ENCODE data around the gene HYKK. TPM values are rescaled to one million over a fixed set of nuclear protein-coding genes. Genes with fewer than 3 reads are reported as not detected.
A peak's percentile ranks its signal among the peaks of the same experiment; 100 is the strongest.

Gene HYKK
- total and polyA plus RNA-seq, 2 of the 13 experiments (the other 11 are each of a cell fraction or from before 2014, with no cell fraction given): 3.5 to 5.4 TPM

DNA sequence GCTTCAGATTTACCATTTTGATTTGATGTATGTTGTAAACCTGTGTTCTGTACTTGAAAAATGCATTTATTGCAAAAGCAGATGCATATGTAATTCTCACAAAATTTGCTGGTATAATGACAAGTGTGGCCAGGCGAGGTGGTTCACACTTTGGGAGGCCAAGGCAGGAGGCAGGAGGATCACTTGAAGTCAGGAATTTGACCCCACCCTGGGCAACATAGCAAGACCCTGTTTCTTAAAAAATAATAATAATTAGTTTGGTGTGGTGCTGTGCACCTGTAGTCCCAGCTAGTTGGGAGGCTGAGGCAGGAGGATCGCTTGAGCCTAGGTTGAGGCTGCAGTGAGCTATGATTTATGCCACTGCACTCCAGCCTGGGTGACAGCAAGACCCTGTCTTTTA lies 4.7 kb upstream of the HYKK start:
- H3K4me3 ChIP-seq (replicated peaks in 1 of 3; ENCODE audit: insufficient read depth in 1 of 3, low read depth in 2 of 3, low read length in 3 of 3): no peak overlapping the region
- no peaks in the 10 kb centered on the region for H3K79me2 ChIP-seq (ENCODE audit: insufficient read depth, low read length)
- intact Hi-C loops (cut with micrococcal nuclease; ENCODE audit: unreplicated experiment) (loop anchor here (10.0 kb wide), 1 partner anchor 62 kb away; the partner anchor contains the start of gene CHRNA5), in situ Hi-C loops (cut with HindIII; ENCODE audit: extremely low pct_ligation_motif_present, low pct_unique_long_range_greater_than_20kb) (no loop called here)
- POLR2A ChIA-PET: no interaction called here
- FAIRE-seq: no peak
- H2AFZ ChIP-seq (ENCODE audit: low read length): no peak overlapping the region
- ATAC-seq: no peak
- TF ChIP-seq ZNF709 (CRISPR knock-in tag; IDR thresholded peaks at IDR 0.05) (no peak), ZNF562 (CRISPR knock-in tag; IDR thresholded peaks at IDR 0.05; ENCODE audit: borderline replicate concordance) (no peak), RFX3 (CRISPR knock-in tag; IDR thresholded peaks at IDR 0.05) (no peak), PAF1 (CRISPR knock-in tag; IDR thresholded peaks at IDR 0.05) (no peak)
- TF ChIP-seq, protein P1, sequence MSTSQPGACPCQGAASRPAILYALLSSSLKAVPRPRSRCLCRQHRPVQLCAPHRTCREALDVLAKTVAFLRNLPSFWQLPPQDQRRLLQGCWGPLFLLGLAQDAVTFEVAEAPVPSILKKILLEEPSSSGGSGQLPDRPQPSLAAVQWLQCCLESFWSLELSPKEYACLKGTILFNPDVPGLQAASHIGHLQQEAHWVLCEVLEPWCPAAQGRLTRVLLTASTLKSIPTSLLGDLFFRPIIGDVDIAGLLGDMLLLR (CRISPR knock-in tag; IDR thresholded peaks at IDR 0.05): no peak
- H3K9ac ChIP-seq (ENCODE audit: insufficient read depth, low read depth, low read length): no peak overlapping the region
- H3K9me3 ChIP-seq (ENCODE audit: low read length): no peaks in the 10 kb centered on the region
- DNase-seq (ENCODE audit: low spot score): no peak
- H3K27me3 ChIP-seq (ENCODE audit: control insufficient read depth in 1 of 2, insufficient read depth in 2 of 2, low read length in 2 of 2): no peaks in the 10 kb centered on the region; a peak in 1 of 5 replicates
- no TSS peak for BruUV-seq (replicated peaks)
- H3K36me3 ChIP-seq (replicated peaks in 1 of 2; ENCODE audit: control insufficient read depth in 1 of 2, insufficient read depth in 2 of 2, low read length in 2 of 2): peaks cover 0 to 14% of the 10 kb centered on the region in 2 experiments; a peak in 2 of 5 replicates
- H3K27ac ChIP-seq (ENCODE audit: extremely low read length, insufficient read depth, low read length): no peak overlapping the region
- WGBS (ENCODE audit: low lambda C conversion rate): 97% methylated on average over 2 of the region's 2 CpGs
- CTCF ChIA-PET (ENCODE audit: low intra/inter-chr PET ratio, low total read pairs): no interaction called here
- H3K4me1 ChIP-seq (ENCODE audit: insufficient read depth, low read length): peaks cover 9% of the 10 kb centered on the region
- no peaks in the 10 kb centered on the region for H4K20me1 ChIP-seq (ENCODE audit: insufficient read depth, low read length)
- H3K4me2 ChIP-seq (ENCODE audit: low read depth, low read length): no peak overlapping the region

DNA sequence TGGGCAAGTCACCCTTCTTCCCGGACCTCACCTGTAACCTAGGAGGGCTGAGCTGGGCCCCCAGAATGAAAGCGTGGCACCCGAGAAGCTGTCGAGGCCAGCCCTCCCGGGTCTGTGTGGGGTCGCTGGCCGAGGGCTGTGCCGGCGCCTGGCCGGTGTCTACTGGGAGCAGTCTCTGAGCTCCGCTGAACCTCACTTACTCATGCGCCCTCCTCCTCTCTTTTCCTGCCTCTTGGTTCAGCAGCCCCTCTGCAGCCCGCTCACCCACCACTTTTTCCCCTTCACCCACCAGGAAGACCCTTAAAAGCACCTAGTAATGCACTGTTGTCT lies 419 bp downstream of the HYKK start:
- peak; percentile 62 for ATAC-seq
- no peaks in the 10 kb centered on the region for H3K9me3 ChIP-seq (ENCODE audit: low read length)
- peak overlapping the region; percentile 63 for H3K9ac ChIP-seq (ENCODE audit: insufficient read depth, low read depth, low read length)
- TSS peak; percentile 48 for BruUV-seq (replicated peaks)
- ChIA-PET CTCF (ENCODE audit: low intra/inter-chr PET ratio, low total read pairs) (no interaction called here), POLR2A (interaction anchor here (1.4 to 3.6 kb wide), 4 partner anchors 32 to 208 kb away, joined by 4 to 17 read pairs (median 8); partner anchors contain the start of genes CHRNA5, IREB2, PSMA4 and SKIC8)
- no peaks in the 10 kb centered on the region; a peak in 1 of 5 replicates for H3K27me3 ChIP-seq (ENCODE audit: control insufficient read depth in 1 of 2, insufficient read depth in 2 of 2, low read length in 2 of 2)
- peak overlapping the region; percentile 84 for H2AFZ ChIP-seq (ENCODE audit: low read length)
- peak overlapping the region; percentile 69 to 84 (median 83) for H3K4me3 ChIP-seq (replicated peaks in 1 of 3; ENCODE audit: insufficient read depth in 1 of 3, low read depth in 2 of 3, low read length in 3 of 3)
- intact Hi-C loops (cut with micrococcal nuclease; ENCODE audit: unreplicated experiment) (loop anchor here (5.0 to 10.0 kb wide), 2 partner anchors 35 to 57 kb away; partner anchors contain the start of genes CHRNA5 and PSMA4), in situ Hi-C loops (cut with HindIII; ENCODE audit: extremely low pct_ligation_motif_present, low pct_unique_long_range_greater_than_20kb) (no loop called here)
- no peaks in the 10 kb centered on the region for H3K79me2 ChIP-seq (ENCODE audit: insufficient read depth, low read length)
- H3K36me3 ChIP-seq (replicated peaks in 1 of 2; ENCODE audit: control insufficient read depth in 1 of 2, insufficient read depth in 2 of 2, low read length in 2 of 2): no peaks in the 10 kb centered on the region
- no peak for FAIRE-seq
- peak overlapping the region; percentile 55 for H3K27ac ChIP-seq (ENCODE audit: extremely low read length, insufficient read depth, low read length)
- peaks cover 29% of the 10 kb centered on the region for H3K4me1 ChIP-seq (ENCODE audit: insufficient read depth, low read length)
- H3K4me2 ChIP-seq (ENCODE audit: low read depth, low read length): peak overlapping the region; percentile 95
- DNase-seq (ENCODE audit: low spot score): no peak
- no peaks in the 10 kb centered on the region for H4K20me1 ChIP-seq (ENCODE audit: insufficient read depth, low read length)
- 3% methylated on average over 6 of the region's 13 CpGs for WGBS (ENCODE audit: low lambda C conversion rate)
- TF ChIP-seq ZNF468 (CRISPR knock-in tag; IDR thresholded peaks at IDR 0.05): no peak
- 0 out of 2 replicates have a peak, but pooled peaks have one; percentile 39 for TF ChIP-seq TP53 (CRISPR knock-in tag; conservative IDR thresholded peaks at IDR 0.05)
- TF ChIP-seq ZNF782 (CRISPR knock-in tag; IDR thresholded peaks at IDR 0.05; ENCODE audit: borderline replicate concordance): 0 out of 2 replicates have a peak, but pooled peaks have one; percentile 3
- 0 out of 2 replicates have a peak, but pooled peaks have one; percentile 41 for TF ChIP-seq ZMYM3 (CRISPR knock-in tag; IDR thresholded peaks at IDR 0.05)
- no peak for TF ChIP-seq ZKSCAN8 (CRISPR knock-in tag; IDR thresholded peaks at IDR 0.05; ENCODE audit: borderline replicate concordance)
- TF ChIP-seq ZNF232 (CRISPR knock-in tag; IDR thresholded peaks at IDR 0.05; ENCODE audit: borderline replicate concordance): 0 out of 2 replicates have a peak, but pooled peaks have one; percentile 45
- TF ChIP-seq ZC3H13 (CRISPR knock-in tag; IDR thresholded peaks at IDR 0.05): no peak
- TF ChIP-seq, protein P2, sequence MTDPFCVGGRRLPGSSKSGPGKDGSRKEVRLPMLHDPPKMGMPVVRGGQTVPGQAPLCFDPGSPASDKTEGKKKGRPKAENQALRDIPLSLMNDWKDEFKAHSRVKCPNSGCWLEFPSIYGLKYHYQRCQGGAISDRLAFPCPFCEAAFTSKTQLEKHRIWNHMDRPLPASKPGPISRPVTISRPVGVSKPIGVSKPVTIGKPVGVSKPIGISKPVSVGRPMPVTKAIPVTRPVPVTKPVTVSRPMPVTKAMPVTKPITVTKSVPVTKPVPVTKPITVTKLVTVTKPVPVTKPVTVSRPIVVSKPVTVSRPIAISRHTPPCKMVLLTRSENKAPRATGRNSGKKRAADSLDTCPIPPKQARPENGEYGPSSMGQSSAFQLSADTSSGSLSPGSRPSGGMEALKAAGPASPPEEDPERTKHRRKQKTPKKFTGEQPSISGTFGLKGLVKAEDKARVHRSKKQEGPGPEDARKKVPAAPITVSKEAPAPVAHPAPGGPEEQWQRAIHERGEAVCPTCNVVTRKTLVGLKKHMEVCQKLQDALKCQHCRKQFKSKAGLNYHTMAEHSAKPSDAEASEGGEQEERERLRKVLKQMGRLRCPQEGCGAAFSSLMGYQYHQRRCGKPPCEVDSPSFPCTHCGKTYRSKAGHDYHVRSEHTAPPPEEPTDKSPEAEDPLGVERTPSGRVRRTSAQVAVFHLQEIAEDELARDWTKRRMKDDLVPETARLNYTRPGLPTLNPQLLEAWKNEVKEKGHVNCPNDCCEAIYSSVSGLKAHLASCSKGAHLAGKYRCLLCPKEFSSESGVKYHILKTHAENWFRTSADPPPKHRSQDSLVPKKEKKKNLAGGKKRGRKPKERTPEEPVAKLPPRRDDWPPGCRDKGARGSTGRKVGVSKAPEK (CRISPR knock-in tag; IDR thresholded peaks at IDR 0.05; ENCODE audit: borderline replicate concordance): no peak
- TF ChIP-seq TAF1 (CRISPR knock-in tag; IDR thresholded peaks at IDR 0.05): peak; percentile 4; the same call in 1 of the 2 replicates

All from HepG2 (cell line).